Hepatocyte (in vitro differentiated cells): ENCODE measurements around the gene CSNK2A1. TPM values are rescaled to one million over a fixed set of nuclear protein-coding genes. Genes with fewer than 3 reads are reported as not detected.

Source experiments
- DNase-seq: peaks from one replicate; pipeline ENCODE4 v3.0.0-alpha.2; 2016; ENCODE audit warnings: low spot score
- H2AFZ ChIP-seq: fragments of 200-600 bp; sonication (generic); 2 replicates; pipeline ENCODE4 v1.6.0; 2016; ENCODE audit warnings: antibody characterized with exemption, mild to moderate bottlenecking
- H3K27ac ChIP-seq: fragments of 200-600 bp; sonication (generic); 2 replicates; pipeline ENCODE4 v1.5.1; 2016; ENCODE audit warnings: mild to moderate bottlenecking
- H3K27me3 ChIP-seq: fragments of 200-600 bp; sonication (generic); 2 replicates; pipeline ENCODE4 v1.6.1; 2016
- H3K36me3 ChIP-seq: fragments of 200-600 bp; sonication (generic); replicated peaks from 2 replicates; pipeline ENCODE4 v1.5.1; 2016; ENCODE audit warnings: low read depth; ENCODE audit not compliant: insufficient read depth
- H3K4me1 ChIP-seq: fragments of 200-600 bp; sonication (generic); 2 replicates; pipeline ENCODE4 v1.5.1; 2016; ENCODE audit warnings: mild to moderate bottlenecking, moderate library complexity; ENCODE audit not compliant: insufficient read depth
- H3K4me2 ChIP-seq: fragments of 200-600 bp; sonication (generic); 2 replicates; pipeline ENCODE4 v1.6.0; 2016
- H3K4me3 ChIP-seq: fragments of 200-600 bp; sonication (generic); 2 replicates; pipeline ENCODE4 v1.5.1; 2016; ENCODE audit warnings: mild to moderate bottlenecking
- H3K79me2 ChIP-seq: fragments of 200-600 bp; sonication (generic); 2 replicates; pipeline ENCODE4 v1.6.0; 2017; ENCODE audit warnings: mild to moderate bottlenecking
- H3K9me2 ChIP-seq: fragments of 200-600 bp; sonication (generic); replicated peaks from 2 replicates; pipeline ENCODE4 v1.6.0; 2017; ENCODE audit warnings: mild to moderate bottlenecking; ENCODE audit not compliant: insufficient read depth
- H3K9me3 ChIP-seq: fragments of 200-600 bp; sonication (generic); 2 replicates; pipeline ENCODE4 v1.5.1; 2016; ENCODE audit warnings: low read depth, mild to moderate bottlenecking
- H4K20me1 ChIP-seq: fragments of 200-600 bp; sonication (generic); 2 replicates; pipeline ENCODE4 v1.6.0; 2016; ENCODE audit warnings: mild to moderate bottlenecking; ENCODE audit not compliant: insufficient read depth, poor library complexity, severe bottlenecking
- EZH2 ChIP-seq: fragments of 200-600 bp; sonication (generic); IDR thresholded peaks from 2 replicates; pipeline ENCODE4 v1.6.1; 2016; ENCODE audit warnings: antibody characterized with exemption, mild to moderate bottlenecking, borderline replicate concordance
- EZH2phosphoT487 ChIP-seq: fragments of 200-600 bp; sonication (generic); IDR thresholded peaks from one replicate; pipeline ENCODE4 v1.6.1; 2018; ENCODE audit warnings: antibody characterized with exemption, mild to moderate bottlenecking, low read depth, moderate library complexity; ENCODE audit not compliant: unreplicated experiment, severe bottlenecking
- WGBS: methylation state at CpG from one replicate; pipeline ENCODE4 v1.1.6; 2016; ENCODE audit warnings: low lambda C conversion rate; ENCODE audit errors: missing lambda C conversion rate; 5-methylcytosine and 5-hydroxymethylcytosine counted together
- polyA plus RNA-seq: library from polyadenylated mRNA; unstranded; fragments of >200 nt; fragmentation: Nextera tagmentation; extraction: Ambion mirVana; gene quantifications from 2 replicates; pipeline ENCODE4 v1.2.1, GENCODE V29; 2016
- total RNA-seq: library from RNA; depleted of rRNA; stranded (reverse); fragments of >200 nt; gene quantifications from 2 replicates; pipeline ENCODE4 v1.2.3, GENCODE V29; 2014
- TF ChIP-seq, protein P1 (sequence below): fragments of 200-600 bp; sonication (generic); IDR thresholded peaks from 2 replicates; pipeline ENCODE4 v1.5.1; 2016; ENCODE audit warnings: antibody characterized with exemption, mild to moderate bottlenecking; ENCODE audit not compliant: poor library complexity

The CSNK2A1 gene
- total and polyA plus RNA-seq, 2 experiments from 2014 or later = 65.6 to 173 TPM

- no peak overlapping the region for H2AFZ ChIP-seq
- no peaks in the 10 kb centered on the region for H3K27me3 ChIP-seq
- no peaks in the 10 kb centered on the region for H3K9me2 ChIP-seq
- 93% methylated on average over 9 of the region's 9 CpGs for WGBS
- DNase-seq = no peak
- H3K9me3 ChIP-seq = peaks cover 5% of the 10 kb centered on the region
- H3K27ac ChIP-seq = no peak overlapping the region
- H3K4me1 ChIP-seq = no peaks in the 10 kb centered on the region
- H4K20me1 ChIP-seq = no peaks in the 10 kb centered on the region
- H3K4me3 ChIP-seq = no peak overlapping the region
- no peaks in the 10 kb centered on the region for H3K79me2 ChIP-seq
- H3K36me3 ChIP-seq = no peaks in the 10 kb centered on the region
- TF ChIP-seq EZH2 (no peak), EZH2phosphoT487 (no peak)
- TF ChIP-seq, protein P1, sequence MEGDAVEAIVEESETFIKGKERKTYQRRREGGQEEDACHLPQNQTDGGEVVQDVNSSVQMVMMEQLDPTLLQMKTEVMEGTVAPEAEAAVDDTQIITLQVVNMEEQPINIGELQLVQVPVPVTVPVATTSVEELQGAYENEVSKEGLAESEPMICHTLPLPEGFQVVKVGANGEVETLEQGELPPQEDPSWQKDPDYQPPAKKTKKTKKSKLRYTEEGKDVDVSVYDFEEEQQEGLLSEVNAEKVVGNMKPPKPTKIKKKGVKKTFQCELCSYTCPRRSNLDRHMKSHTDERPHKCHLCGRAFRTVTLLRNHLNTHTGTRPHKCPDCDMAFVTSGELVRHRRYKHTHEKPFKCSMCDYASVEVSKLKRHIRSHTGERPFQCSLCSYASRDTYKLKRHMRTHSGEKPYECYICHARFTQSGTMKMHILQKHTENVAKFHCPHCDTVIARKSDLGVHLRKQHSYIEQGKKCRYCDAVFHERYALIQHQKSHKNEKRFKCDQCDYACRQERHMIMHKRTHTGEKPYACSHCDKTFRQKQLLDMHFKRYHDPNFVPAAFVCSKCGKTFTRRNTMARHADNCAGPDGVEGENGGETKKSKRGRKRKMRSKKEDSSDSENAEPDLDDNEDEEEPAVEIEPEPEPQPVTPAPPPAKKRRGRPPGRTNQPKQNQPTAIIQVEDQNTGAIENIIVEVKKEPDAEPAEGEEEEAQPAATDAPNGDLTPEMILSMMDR = no peak
- no peak overlapping the region for H3K4me2 ChIP-seq
These were observed 71.3 kb downstream of the CSNK2A1 start for GRCh38 chr20:472137-472846.

- no peak overlapping the region for H2AFZ ChIP-seq
- no peaks in the 10 kb centered on the region for H3K4me1 ChIP-seq
- H3K4me2 ChIP-seq = no peak overlapping the region
- TF ChIP-seq EZH2phosphoT487 (no peak), EZH2 (no peak)
- TF ChIP-seq, protein P1 = no peak
- DNase-seq = no peak
- no peaks in the 10 kb centered on the region for H3K79me2 ChIP-seq
- 81% methylated on average over 8 of the region's 8 CpGs for WGBS
- H3K27me3 ChIP-seq = no peaks in the 10 kb centered on the region
- peaks cover 5% of the 10 kb centered on the region for H3K9me3 ChIP-seq
- H3K9me2 ChIP-seq = no peaks in the 10 kb centered on the region
- no peak overlapping the region for H3K27ac ChIP-seq
- no peak overlapping the region for H3K4me3 ChIP-seq
- no peaks in the 10 kb centered on the region for H3K36me3 ChIP-seq
- no peaks in the 10 kb centered on the region for H4K20me1 ChIP-seq
These were observed 73.7 kb downstream of the CSNK2A1 start for GRCh38 chr20:469746-470490.

DNA sequence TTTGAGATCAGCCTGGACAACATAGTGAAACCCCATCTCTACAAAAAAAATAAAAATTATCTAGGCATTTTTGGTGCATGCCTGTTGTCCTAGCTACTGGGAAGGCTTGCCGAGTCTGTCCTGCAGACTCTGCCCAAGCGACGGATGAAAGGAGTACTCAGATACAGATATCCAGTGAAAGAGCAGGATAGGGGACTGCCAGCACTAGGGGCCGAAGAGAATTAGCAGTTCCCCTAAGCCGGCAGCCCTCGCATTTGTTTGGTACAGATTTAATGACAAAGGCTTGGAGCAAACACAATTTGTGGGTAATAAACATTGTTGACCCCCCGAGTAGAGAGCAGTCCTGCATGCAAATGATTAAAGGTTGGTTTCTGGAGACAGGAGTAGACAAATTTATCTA, 75.8 kb downstream of the CSNK2A1 start:
- Histone ChIP-seq H3K9me3 (peaks cover 5% of the 10 kb centered on the region), H3K4me3 (no peak overlapping the region), H3K27me3 (no peaks in the 10 kb centered on the region), H3K27ac (no peak overlapping the region), H3K9me2 (no peaks in the 10 kb centered on the region), H3K4me2 (no peak overlapping the region), H4K20me1 (no peaks in the 10 kb centered on the region), H3K4me1 (no peaks in the 10 kb centered on the region), H2AFZ (no peak overlapping the region), H3K36me3 (no peaks in the 10 kb centered on the region), H3K79me2 (no peaks in the 10 kb centered on the region)
- 85% methylated on average over 7 of the region's 7 CpGs for WGBS
- no peak for DNase-seq
- no peak for TF ChIP-seq EZH2phosphoT487
- no peak for TF ChIP-seq EZH2
- TF ChIP-seq, protein P1 = no peak
